ENCODE measurements around the gene RIOK1.

GRCh38 chr6:7442467-7442866 lies 52.9 kb downstream of the RIOK1 start:
- TF ChIP-seq, protein P1, sequence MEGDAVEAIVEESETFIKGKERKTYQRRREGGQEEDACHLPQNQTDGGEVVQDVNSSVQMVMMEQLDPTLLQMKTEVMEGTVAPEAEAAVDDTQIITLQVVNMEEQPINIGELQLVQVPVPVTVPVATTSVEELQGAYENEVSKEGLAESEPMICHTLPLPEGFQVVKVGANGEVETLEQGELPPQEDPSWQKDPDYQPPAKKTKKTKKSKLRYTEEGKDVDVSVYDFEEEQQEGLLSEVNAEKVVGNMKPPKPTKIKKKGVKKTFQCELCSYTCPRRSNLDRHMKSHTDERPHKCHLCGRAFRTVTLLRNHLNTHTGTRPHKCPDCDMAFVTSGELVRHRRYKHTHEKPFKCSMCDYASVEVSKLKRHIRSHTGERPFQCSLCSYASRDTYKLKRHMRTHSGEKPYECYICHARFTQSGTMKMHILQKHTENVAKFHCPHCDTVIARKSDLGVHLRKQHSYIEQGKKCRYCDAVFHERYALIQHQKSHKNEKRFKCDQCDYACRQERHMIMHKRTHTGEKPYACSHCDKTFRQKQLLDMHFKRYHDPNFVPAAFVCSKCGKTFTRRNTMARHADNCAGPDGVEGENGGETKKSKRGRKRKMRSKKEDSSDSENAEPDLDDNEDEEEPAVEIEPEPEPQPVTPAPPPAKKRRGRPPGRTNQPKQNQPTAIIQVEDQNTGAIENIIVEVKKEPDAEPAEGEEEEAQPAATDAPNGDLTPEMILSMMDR (conservative IDR thresholded peaks at IDR 0.05; ENCODE audit: low read depth, low read length), result no peak
- no peak for TF ChIP-seq EZH2 (IDR thresholded peaks at IDR 0.05; ENCODE audit: borderline replicate concordance, low read depth, low read length, poor library complexity, severe bottlenecking)
